Thoracic aorta (tissue), 2 donors: ENCODE measurements around the gene DES. TPM values are rescaled to one million over a fixed set of nuclear protein-coding genes. Genes with fewer than 3 reads are reported as not detected.

Experiments
- ATAC-seq: fragments of 150-250 bp; one replicate; pipeline ENCODE4 v1.8.0; 2017; ENCODE audit warnings: low read depth; ENCODE audit not compliant: insufficient number of reproducible peaks, low FRiP score
- DNase-seq: peaks from one replicate; pipeline ENCODE4 v3.0.0-alpha.2; 2020; ENCODE audit warnings: low spot score
- H3K27ac ChIP-seq, 2 donors: fragments of 200-600 bp; sonication (generic); 1 replicate in 1 of 2; 2 replicates in 1 of 2; pipeline ENCODE4 v1.5.1; 2016; ENCODE audit warnings: mild to moderate bottlenecking in 2 of 2, moderate library complexity in 2 of 2
- H3K27me3 ChIP-seq: fragments of 200-600 bp; sonication (generic); replicated peaks from 2 replicates; pipeline ENCODE4 v1.6.0; 2016; ENCODE audit warnings: mild to moderate bottlenecking; ENCODE audit not compliant: insufficient read depth
- H3K36me3 ChIP-seq: fragments of 200-600 bp; sonication (generic); one replicate; pipeline ENCODE4 v1.5.1; 2016
- H3K4me1 ChIP-seq, 2 donors: fragments of 200-600 bp; sonication (generic); 1 replicate in 1 of 2; 2 replicates in 1 of 2; pipeline versions ENCODE4 v1.5.1 to v1.6.0; 2016; ENCODE audit warnings: low read depth in 2 of 2, mild to moderate bottlenecking in 1 of 2; ENCODE audit not compliant: control insufficient read depth in 1 of 2
- H3K4me3 ChIP-seq: fragments of 200-600 bp; sonication (generic); 2 replicates; pipeline ENCODE4 v1.5.1; 2016; ENCODE audit warnings: mild to moderate bottlenecking
- H3K9me3 ChIP-seq: fragments of 200-600 bp; sonication (generic); 2 replicates; pipeline ENCODE4 v1.5.1; 2016
- CTCF ChIP-seq: fragments of 200-600 bp; sonication (generic); IDR thresholded peaks from one replicate; pipeline ENCODE4 v1.5.1; 2019; ENCODE audit warnings: antibody characterized with exemption
- total RNA-seq, 2 donors: library from RNA; depleted of rRNA; stranded (reverse); fragments of >200 nt; gene quantifications; one replicate each; pipeline versions ENCODE4 v1.1.0 to v1.2.3, GENCODE V29; 2016

DES gene
- total RNA-seq, 2 donors from 2014 or later = 146 to 302 TPM

DNA sequence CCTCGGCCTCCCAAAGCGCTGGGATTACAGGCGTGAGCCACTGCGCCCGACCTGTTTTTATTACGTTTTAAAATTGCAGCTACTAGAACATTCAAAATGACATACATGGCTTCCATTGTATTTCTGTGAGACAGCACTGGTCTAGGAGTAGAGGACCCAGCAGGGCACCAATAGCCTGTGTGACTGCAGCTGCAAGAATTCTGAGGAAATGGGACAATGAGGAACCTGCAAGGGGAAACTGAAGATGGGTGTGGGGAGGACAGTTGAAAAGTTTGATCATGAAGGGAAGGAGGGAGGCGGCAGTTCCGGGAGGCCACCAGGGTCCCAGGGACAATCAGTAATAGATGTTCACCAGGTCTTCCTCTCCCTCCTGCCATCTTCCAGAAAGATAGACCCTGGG, 16.6 kb upstream of the DES start:
- Histone ChIP-seq H3K4me1 (peaks cover 18 to 42% of the 10 kb centered on the region in 2 donors), H3K27me3 (no peaks in the 10 kb centered on the region), H3K9me3 (no peaks in the 10 kb centered on the region), H3K27ac (no peak overlapping the region), H3K4me3 (no peak overlapping the region), H3K36me3 (no peaks in the 10 kb centered on the region)
- ATAC-seq (no peak), DNase-seq (no peak)
- no peak for TF ChIP-seq CTCF

DNA sequence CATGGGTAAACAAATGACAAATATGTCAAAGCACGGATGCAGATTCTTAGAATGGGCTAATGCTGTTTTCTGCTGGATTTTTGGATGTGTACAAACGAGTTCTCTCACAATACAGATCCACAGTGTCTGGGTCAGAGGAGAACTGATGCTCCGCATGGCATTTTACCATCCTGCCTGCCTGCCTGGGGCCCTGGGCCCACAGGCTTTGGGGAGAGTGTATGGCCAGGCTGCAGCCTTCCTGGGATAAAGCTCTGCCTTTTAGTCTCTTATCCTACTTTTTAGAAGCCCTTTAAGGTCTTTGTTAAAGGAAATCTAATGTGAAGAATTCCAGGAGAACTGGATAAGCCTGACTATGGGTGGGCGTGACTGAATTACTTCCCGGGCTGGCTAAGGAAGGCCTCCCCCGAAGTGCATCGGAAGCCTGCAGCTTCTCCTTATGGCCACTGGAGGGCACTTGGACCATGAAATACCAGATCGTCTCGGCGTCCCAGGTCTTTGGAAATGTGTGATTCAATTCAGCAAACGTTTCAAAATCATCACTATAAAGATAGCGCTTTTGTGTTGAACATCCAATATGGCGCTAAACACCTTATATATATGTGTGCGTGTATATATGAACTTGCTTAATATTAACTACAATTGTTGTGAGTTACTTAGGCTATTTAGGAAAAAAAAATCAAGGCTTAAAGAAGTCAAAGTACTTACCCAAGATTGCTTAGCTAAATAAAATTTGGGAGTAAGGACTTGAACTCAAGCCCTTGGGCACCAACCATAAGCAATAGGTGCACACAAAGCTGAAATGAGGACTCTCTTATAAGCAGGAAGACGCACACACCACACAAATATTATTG, 15.3 kb upstream of the DES start:
- no peaks in the 10 kb centered on the region for H3K9me3 ChIP-seq
- TF ChIP-seq CTCF = peak; percentile 91
- DNase-seq = peak; percentile 56
- H3K36me3 ChIP-seq = no peaks in the 10 kb centered on the region
- H3K4me1 ChIP-seq = peaks cover 21 to 53% of the 10 kb centered on the region in 2 donors
- no peak for ATAC-seq
- no peaks in the 10 kb centered on the region for H3K27me3 ChIP-seq
- no peak overlapping the region for H3K4me3 ChIP-seq
- H3K27ac ChIP-seq = peak overlapping the region; percentile 97 to 98

DNA sequence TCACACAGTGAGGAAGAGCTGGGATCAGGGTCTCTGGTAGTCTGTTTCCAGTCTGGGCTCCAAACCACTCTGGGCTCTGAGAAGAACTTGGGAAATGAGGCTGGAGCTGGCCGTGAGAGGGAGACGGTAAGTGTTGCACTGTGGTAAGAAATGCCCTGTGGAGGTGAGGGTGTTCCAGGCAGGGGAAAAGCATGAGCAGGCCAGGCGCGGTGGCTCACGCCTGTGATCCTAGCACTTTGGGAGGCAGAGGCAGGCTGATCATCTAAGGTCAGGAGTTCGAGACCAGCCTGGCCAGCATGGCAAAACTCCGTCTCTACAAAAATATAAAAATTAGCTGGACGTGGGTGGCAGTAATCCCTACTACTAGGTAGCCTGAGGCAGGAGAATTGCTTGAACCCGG, 14.3 kb upstream of the DES start:
- no peaks in the 10 kb centered on the region for H3K36me3 ChIP-seq
- H3K27ac ChIP-seq = peak overlapping the region; percentile 97 to 98
- H3K9me3 ChIP-seq = no peaks in the 10 kb centered on the region
- no peaks in the 10 kb centered on the region for H3K27me3 ChIP-seq
- no peak overlapping the region for H3K4me3 ChIP-seq
- DNase-seq (no peak), ATAC-seq (no peak)
- peaks cover 21 to 47% of the 10 kb centered on the region in 2 donors for H3K4me1 ChIP-seq
- no peak for TF ChIP-seq CTCF

DNA sequence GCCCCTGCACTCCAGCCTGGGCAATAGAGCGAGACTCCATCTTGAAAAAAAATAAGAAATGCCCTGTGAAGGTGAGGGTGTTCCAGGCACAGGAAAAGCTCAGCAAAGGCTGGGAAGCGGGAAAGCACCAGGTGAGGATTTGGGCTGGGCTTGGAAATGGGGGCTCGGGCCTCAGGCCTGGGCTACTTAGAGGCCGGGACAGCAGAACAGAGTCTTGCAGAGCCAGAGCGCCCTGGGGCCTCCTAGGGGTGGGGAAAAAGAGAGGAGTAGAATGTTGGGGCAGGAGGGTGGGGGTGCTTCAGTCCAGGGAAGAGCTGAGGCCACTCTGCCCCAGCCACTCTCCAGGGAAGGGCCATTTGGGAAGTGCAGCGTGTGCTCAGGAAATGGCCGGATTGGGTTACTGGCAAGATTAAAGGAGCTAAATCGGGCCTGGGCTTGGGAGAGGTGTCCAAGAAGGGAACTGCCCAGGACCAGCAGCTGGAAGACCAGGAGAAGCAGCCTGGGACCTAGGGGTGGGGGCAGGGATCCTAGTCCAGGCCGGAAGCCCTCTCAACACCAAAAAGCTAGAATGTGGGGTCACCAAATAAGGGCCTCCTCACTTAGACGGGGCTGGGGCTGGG, 13.8 kb upstream of the DES start:
- no peaks in the 10 kb centered on the region for H3K27me3 ChIP-seq
- H3K4me1 ChIP-seq = peaks cover 21 to 47% of the 10 kb centered on the region in 2 donors
- no peak overlapping the region for H3K4me3 ChIP-seq
- ATAC-seq (peak; percentile 18), DNase-seq (peak; percentile 38)
- H3K27ac ChIP-seq = peak overlapping the region; percentile 97 to 98
- peak; percentile 8 for TF ChIP-seq CTCF
- no peaks in the 10 kb centered on the region for H3K36me3 ChIP-seq
- no peaks in the 10 kb centered on the region for H3K9me3 ChIP-seq

DNA sequence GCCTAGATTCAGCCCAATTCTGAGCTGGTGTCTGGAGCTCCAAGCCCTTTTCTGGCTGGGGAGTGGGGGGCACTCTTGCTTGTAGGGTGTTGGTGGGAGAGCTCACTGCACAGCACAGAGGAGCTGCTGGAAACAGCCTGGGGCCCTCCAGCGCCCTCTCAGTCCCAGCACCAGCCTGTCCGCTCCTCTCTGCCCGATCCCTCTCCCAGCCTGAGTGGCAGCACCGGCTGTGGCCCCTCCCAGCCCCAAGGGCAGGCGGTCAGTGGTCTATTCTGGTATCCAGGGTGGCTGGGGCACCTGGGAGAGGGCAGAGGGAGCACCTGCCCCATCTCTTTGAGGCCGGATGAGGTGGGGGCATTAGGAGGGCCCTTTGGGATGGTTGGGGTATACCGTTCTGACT, 13.2 kb upstream of the DES start:
- Histone ChIP-seq H3K4me3 (no peak overlapping the region), H3K36me3 (no peaks in the 10 kb centered on the region), H3K27me3 (no peaks in the 10 kb centered on the region), H3K9me3 (no peaks in the 10 kb centered on the region), H3K27ac (peak overlapping the region; percentile 97 to 98), H3K4me1 (peaks cover 21 to 47% of the 10 kb centered on the region in 2 donors)
- DNase-seq (no peak), ATAC-seq (no peak)
- no peak for TF ChIP-seq CTCF
